ENCODE data around the gene CBARP.

DNA sequence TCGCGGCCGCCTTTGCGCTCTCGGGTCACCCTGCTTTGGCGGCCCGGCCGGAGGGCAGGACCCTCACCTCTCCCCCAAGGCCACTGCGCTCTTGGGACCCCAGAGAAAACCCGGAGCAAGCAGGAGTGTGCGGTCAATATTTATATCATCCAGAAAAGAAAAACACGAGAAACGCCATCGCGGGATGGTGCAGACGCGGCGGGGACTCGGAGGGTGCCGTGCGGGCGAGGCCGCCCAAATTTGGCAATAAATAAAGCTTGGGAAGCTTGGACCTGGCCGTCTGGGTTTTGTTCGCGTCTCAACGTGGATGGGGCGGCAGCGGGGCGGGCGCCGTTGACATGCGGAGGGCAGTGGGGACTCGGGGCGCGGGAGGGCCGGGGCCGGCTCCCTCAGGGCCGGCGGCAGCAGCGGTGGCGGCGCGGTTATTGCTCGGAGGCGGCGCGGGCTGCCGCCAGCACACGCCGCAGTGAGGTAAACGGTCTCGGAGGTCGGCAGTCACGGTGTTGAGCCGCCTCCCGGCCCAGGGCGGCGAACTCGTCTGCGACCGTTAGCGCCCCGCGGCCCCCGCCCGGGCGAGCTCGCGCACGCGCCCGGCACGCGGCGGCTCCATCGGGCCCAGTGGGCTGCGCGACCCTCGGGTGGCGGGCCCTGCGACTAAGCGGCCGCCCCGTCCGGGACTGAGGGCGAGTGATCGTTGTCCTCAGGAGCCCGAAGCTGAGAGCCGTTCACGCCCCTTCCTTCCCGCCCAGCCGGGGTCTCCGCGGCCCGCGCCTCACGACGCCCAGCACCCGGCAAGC lies 9.4 kb downstream of the CBARP start:
- TF ChIP-seq POLR2AphosphoS5 (IDR thresholded peaks at IDR 0.05; ENCODE audit: low read depth, low read length) (no peak; the same call in 1 of the 2 replicates), GABPA (IDR thresholded peaks at IDR 0.05; ENCODE audit: low read depth) (no peak), JUND (IDR thresholded peaks at IDR 0.05) (no peak), EP300 (IDR thresholded peaks at IDR 0.05; ENCODE audit: borderline replicate concordance in 1 of 2, low read depth in 1 of 2, low read length in 1 of 2) (no peak), FOXM1 (IDR thresholded peaks at IDR 0.05; ENCODE audit: low read depth) (no peak), RXRA (IDR thresholded peaks at IDR 0.05; ENCODE audit: borderline replicate concordance, low read depth) (no peak), RCOR1 (IDR thresholded peaks at IDR 0.05; ENCODE audit: low read length) (no peak), YY1 (IDR thresholded peaks at IDR 0.05; ENCODE audit: low read depth) (no peak), TAF1 (IDR thresholded peaks at IDR 0.05; ENCODE audit: borderline replicate concordance, low read depth, low read length) (no peak), SMC3 (IDR thresholded peaks at IDR 0.05; ENCODE audit: low read depth, low read length) (no peak), TCF12 (IDR thresholded peaks at IDR 0.05) (no peak)
- TF ChIP-seq, protein P1, sequence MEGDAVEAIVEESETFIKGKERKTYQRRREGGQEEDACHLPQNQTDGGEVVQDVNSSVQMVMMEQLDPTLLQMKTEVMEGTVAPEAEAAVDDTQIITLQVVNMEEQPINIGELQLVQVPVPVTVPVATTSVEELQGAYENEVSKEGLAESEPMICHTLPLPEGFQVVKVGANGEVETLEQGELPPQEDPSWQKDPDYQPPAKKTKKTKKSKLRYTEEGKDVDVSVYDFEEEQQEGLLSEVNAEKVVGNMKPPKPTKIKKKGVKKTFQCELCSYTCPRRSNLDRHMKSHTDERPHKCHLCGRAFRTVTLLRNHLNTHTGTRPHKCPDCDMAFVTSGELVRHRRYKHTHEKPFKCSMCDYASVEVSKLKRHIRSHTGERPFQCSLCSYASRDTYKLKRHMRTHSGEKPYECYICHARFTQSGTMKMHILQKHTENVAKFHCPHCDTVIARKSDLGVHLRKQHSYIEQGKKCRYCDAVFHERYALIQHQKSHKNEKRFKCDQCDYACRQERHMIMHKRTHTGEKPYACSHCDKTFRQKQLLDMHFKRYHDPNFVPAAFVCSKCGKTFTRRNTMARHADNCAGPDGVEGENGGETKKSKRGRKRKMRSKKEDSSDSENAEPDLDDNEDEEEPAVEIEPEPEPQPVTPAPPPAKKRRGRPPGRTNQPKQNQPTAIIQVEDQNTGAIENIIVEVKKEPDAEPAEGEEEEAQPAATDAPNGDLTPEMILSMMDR (IDR thresholded peaks at IDR 0.05) = no peak
- TF ChIP-seq, protein P2, sequence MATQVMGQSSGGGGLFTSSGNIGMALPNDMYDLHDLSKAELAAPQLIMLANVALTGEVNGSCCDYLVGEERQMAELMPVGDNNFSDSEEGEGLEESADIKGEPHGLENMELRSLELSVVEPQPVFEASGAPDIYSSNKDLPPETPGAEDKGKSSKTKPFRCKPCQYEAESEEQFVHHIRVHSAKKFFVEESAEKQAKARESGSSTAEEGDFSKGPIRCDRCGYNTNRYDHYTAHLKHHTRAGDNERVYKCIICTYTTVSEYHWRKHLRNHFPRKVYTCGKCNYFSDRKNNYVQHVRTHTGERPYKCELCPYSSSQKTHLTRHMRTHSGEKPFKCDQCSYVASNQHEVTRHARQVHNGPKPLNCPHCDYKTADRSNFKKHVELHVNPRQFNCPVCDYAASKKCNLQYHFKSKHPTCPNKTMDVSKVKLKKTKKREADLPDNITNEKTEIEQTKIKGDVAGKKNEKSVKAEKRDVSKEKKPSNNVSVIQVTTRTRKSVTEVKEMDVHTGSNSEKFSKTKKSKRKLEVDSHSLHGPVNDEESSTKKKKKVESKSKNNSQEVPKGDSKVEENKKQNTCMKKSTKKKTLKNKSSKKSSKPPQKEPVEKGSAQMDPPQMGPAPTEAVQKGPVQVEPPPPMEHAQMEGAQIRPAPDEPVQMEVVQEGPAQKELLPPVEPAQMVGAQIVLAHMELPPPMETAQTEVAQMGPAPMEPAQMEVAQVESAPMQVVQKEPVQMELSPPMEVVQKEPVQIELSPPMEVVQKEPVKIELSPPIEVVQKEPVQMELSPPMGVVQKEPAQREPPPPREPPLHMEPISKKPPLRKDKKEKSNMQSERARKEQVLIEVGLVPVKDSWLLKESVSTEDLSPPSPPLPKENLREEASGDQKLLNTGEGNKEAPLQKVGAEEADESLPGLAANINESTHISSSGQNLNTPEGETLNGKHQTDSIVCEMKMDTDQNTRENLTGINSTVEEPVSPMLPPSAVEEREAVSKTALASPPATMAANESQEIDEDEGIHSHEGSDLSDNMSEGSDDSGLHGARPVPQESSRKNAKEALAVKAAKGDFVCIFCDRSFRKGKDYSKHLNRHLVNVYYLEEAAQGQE (IDR thresholded peaks at IDR 0.05; ENCODE audit: low read depth, low read length) = no peak

Measured in SK-N-SH (cell line).